Activated B cell treated with CpG ODN at 0.5 μM for 24 hours (primary cell): ENCODE results near the gene DUS3L. TPM values are rescaled to one million over a fixed set of nuclear protein-coding genes. Genes with fewer than 3 reads are reported as not detected.

Source experiments
- ATAC-seq: fragments of 200-7000 bp; cut with Tn5 transposase; one replicate; pipeline ENCODE4 v1.10.0; 2021; ENCODE audit warnings: low read depth, mild to moderate bottlenecking, moderate library complexity
- CTCF ChIA-PET: fragments of 350-600 bp; sonication (Branson Sonifier 250); formaldehyde crosslinking; loops from one replicate; lab custom pipeline; 2021; ENCODE audit warnings: antibody characterized with exemption; lab: Charles Lee
- POLR2A ChIA-PET: fragments of 350-600 bp; sonication (Branson Sonifier 250); formaldehyde crosslinking; loops from one replicate; lab custom pipeline; 2021; ENCODE audit warnings: antibody characterized with exemption; lab: Charles Lee
- DNase-seq: peaks from one replicate; pipeline ENCODE4 v3.0.0; 2022
- H3K27ac Mint-ChIP-seq: one replicate; pipeline ENCODE4 v1.8.0; 2020; ENCODE audit warnings: mixed read lengths
- H3K27me3 Mint-ChIP-seq: one replicate; pipeline ENCODE4 v1.8.0; 2021; ENCODE audit warnings: mixed read lengths
- H3K36me3 Mint-ChIP-seq: one replicate; pipeline ENCODE4 v1.8.0; 2021; ENCODE audit warnings: low read depth, mixed read lengths
- H3K4me1 Mint-ChIP-seq: one replicate; pipeline ENCODE4 v1.8.0; 2021; ENCODE audit warnings: mixed read lengths
- H3K4me3 Mint-ChIP-seq: one replicate; pipeline ENCODE4 v1.8.0; 2020; ENCODE audit warnings: mild to moderate bottlenecking, mixed read lengths
- H3K9me3 Mint-ChIP-seq: one replicate; pipeline ENCODE4 v1.8.0; 2020; ENCODE audit warnings: mixed read lengths
- CTCF ChIP-seq: fragments of 200-600 bp; IDR thresholded peaks from one replicate; pipeline ENCODE4 v1.8.0; 2022; ENCODE audit warnings: antibody characterized with exemption, mild to moderate bottlenecking
- intact Hi-C: fragments of 100-400 bp; cut with micrococcal nuclease; formaldehyde crosslinking; loops from one replicate; pipeline ENCODE4 v1.15.1; 2024
- total RNA-seq: library from RNA; stranded (reverse); gene quantifications from 2 replicates; pipeline ENCODE4 v1.2.3, GENCODE V29; 2022

DUS3L gene
- total RNA-seq, 1 donor from 2014 or later, result 89.1 TPM

GRCh38 chr19:5820785-5821184 is 29.8 kb upstream of the DUS3L start:
- CTCF ChIA-PET, result no interaction called here
- Mint-ChIP-seq H3K4me3 (no peak overlapping the region), H3K9me3 (no peaks in the 10 kb centered on the region), H3K27me3 (peaks cover 4% of the 10 kb centered on the region), H3K36me3 (no peaks in the 10 kb centered on the region), H3K27ac (no peak overlapping the region), H3K4me1 (no peaks in the 10 kb centered on the region)
- POLR2A ChIA-PET, result no interaction called here
- ATAC-seq (no peak), DNase-seq (no peak)
- no peak for TF ChIP-seq CTCF
- intact Hi-C loops, result no loop called here

GRCh38 chr19:5818594-5818993 is 27.6 kb upstream of the DUS3L start:
- no peaks in the 10 kb centered on the region for H3K9me3 Mint-ChIP-seq
- no peak for DNase-seq
- POLR2A ChIA-PET, result no interaction called here
- CTCF ChIA-PET, result no interaction called here
- H3K27me3 Mint-ChIP-seq, result peaks cover 4% of the 10 kb centered on the region
- ATAC-seq, result no peak
- no peak overlapping the region for H3K4me3 Mint-ChIP-seq
- no peaks in the 10 kb centered on the region for H3K4me1 Mint-ChIP-seq
- H3K27ac Mint-ChIP-seq, result no peak overlapping the region
- H3K36me3 Mint-ChIP-seq, result no peaks in the 10 kb centered on the region
- TF ChIP-seq CTCF, result no peak
- intact Hi-C loops, result no loop called here

- no peak for TF ChIP-seq CTCF
- no peak for ATAC-seq
- intact Hi-C loops, result no loop called here
- no peaks in the 10 kb centered on the region for H3K9me3 Mint-ChIP-seq
- ChIA-PET POLR2A (no interaction called here), CTCF (no interaction called here)
- H3K4me1 Mint-ChIP-seq, result no peaks in the 10 kb centered on the region
- no peak overlapping the region for H3K27ac Mint-ChIP-seq
- H3K36me3 Mint-ChIP-seq, result no peaks in the 10 kb centered on the region
- no peak overlapping the region for H3K4me3 Mint-ChIP-seq
- no peak for DNase-seq
- H3K27me3 Mint-ChIP-seq, result peaks cover 4% of the 10 kb centered on the region
Observed at GRCh38 chr19:5817218-5817617, 26.3 kb upstream of the DUS3L start.

GRCh38 chr19:5814852-5815246 is 23.9 kb upstream of the DUS3L start:
- ATAC-seq, result no peak
- Mint-ChIP-seq H3K4me3 (no peak overlapping the region), H3K27me3 (peaks cover 4% of the 10 kb centered on the region), H3K36me3 (no peaks in the 10 kb centered on the region), H3K4me1 (no peaks in the 10 kb centered on the region), H3K27ac (no peak overlapping the region), H3K9me3 (no peaks in the 10 kb centered on the region)
- CTCF ChIA-PET, result interaction anchor here (1.5 kb wide), 1 partner anchor 11 kb away, joined by 3 read pairs; no protein-coding TSS in a partner anchor
- no peak for DNase-seq
- intact Hi-C loops, result no loop called here
- no peak for TF ChIP-seq CTCF
- POLR2A ChIA-PET, result no interaction called here

- intact Hi-C loops, result no loop called here
- no peaks in the 10 kb centered on the region for H3K36me3 Mint-ChIP-seq
- DNase-seq (no peak), ATAC-seq (no peak)
- no peaks in the 10 kb centered on the region for H3K4me1 Mint-ChIP-seq
- H3K4me3 Mint-ChIP-seq, result no peak overlapping the region
- no peaks in the 10 kb centered on the region for H3K9me3 Mint-ChIP-seq
- peaks cover 4% of the 10 kb centered on the region for H3K27me3 Mint-ChIP-seq
- no peak for TF ChIP-seq CTCF
- H3K27ac Mint-ChIP-seq, result no peak overlapping the region
- ChIA-PET CTCF (interaction anchor here (1.5 kb wide), 1 partner anchor 10 kb away, joined by 3 read pairs; no protein-coding TSS in a partner anchor), POLR2A (no interaction called here)
Observed at GRCh38 chr19:5814123-5814851, 23.3 kb upstream of the DUS3L start.
